Motor neuron (in vitro differentiated cells): ENCODE measurements around the gene ARHGAP19. TPM values are rescaled to one million over a fixed set of nuclear protein-coding genes. Genes with fewer than 3 reads are reported as not detected.

Experiments
- ATAC-seq, 8 experiments: fragments of 200-7000 bp; cut with Tn5 transposase; replicated peaks in 6 of 8; 2 replicates each; pipeline ENCODE4 v1.8.0; 2021; ENCODE audit warnings: mild to moderate bottlenecking in 8 of 8, moderate library complexity in 8 of 8
- H3K27ac ChIP-seq, 2 donors: fragments of 250-450 bp; sonication (Bioruptor Pico); 2 replicates each; pipeline ENCODE4 v1.9.0; 2021; ENCODE audit warnings: antibody characterized with exemption in 2 of 2, mild to moderate bottlenecking in 2 of 2, moderate library complexity in 1 of 2
- H3K4me1 ChIP-seq, 2 donors: fragments of 250-450 bp; sonication (Bioruptor Pico); replicated peaks in 1 of 2; 2 replicates each; pipeline ENCODE4 v1.6.1; 2021; ENCODE audit warnings: antibody characterized with exemption in 2 of 2, mild to moderate bottlenecking in 2 of 2, moderate library complexity in 1 of 2
- H3K4me3 ChIP-seq, 5 donors: fragments of 250-450 bp; sonication (Bioruptor Pico); 2 replicates each; pipeline ENCODE4 v1.9.0; 2021; ENCODE audit warnings: antibody characterized with exemption in 5 of 5, mild to moderate bottlenecking in 5 of 5, moderate library complexity in 4 of 5
- WGBS, 10 experiments: fragments of 450-650 bp; shearing (Covaris generic); methylation state at CpG; one replicate each; pipeline ENCODE4 v1.0.0; 2022; 5-methylcytosine and 5-hydroxymethylcytosine counted together
- in situ Hi-C, 9 experiments: fragments of 400-800 bp; cut with MboI; loops; one replicate each; pipeline ENCODE4 v1.15.0; 2021; ENCODE audit warnings: low sequenced_read_pairs in 9 of 9, low pct_unique_long_range_greater_than_20kb in 2 of 9; ENCODE audit not compliant: unreplicated experiment in 9 of 9
- total RNA-seq, 8 experiments: library from RNA; unstranded; fragments of 300-600 nt; gene quantifications; 2 replicates each; pipeline versions ENCODE4 v1.2.3 to v1.2.4, GENCODE V29; 2022

Gene ARHGAP19
- total RNA-seq, 8 experiments from 2014 or later, result 2.4 to 18.0 (median 11.9) TPM

DNA sequence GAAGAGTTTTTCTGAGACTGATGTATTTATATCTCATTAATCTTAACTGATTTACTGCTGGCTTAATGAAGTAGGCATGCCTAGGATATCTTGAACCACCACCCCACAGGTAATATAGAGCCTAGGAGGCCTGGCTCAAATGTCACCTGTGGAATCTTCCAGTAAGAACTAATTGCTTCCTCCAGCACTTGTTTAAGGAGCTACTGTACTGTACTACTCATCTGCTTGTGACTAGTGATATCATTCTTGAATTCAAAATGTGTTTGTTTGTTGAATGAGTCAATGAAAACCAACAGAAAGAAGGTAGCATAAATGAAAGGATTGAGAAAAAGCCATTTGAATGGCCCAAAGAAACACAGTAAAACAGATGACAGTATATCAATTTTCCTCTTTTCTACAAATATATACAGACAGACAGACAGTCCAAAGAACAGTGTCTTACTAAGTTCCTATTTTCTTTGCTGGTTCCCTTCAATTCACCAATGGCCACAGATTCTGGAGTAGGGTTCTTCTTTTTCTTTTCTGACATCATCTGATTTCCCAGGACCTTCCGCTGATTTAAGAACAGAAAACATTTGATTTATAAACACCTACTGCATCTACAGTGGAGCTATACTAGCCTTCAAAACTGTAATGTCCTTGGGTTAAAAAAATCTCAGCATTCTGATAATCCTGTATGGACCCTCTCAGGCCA is 63.0 kb downstream of the ARHGAP19 start:
- in situ Hi-C loops, result loop anchor here in 2 of 9 experiments (25.0 kb wide), 2 partner anchors 817 to 842 kb away; no protein-coding TSS in a partner anchor
- 80 to 100% (median 100%) methylated on average over 1 of the region's 1 CpG; no CpG with 5 or more reads in 2 of the 10 experiments for WGBS, 10 experiments
- no peaks in the 10 kb centered on the region for H3K4me1 ChIP-seq
- H3K27ac ChIP-seq, result no peak overlapping the region
- no peak overlapping the region for H3K4me3 ChIP-seq
- ATAC-seq, result peak in 1 of 8 experiments; percentile 17

DNA sequence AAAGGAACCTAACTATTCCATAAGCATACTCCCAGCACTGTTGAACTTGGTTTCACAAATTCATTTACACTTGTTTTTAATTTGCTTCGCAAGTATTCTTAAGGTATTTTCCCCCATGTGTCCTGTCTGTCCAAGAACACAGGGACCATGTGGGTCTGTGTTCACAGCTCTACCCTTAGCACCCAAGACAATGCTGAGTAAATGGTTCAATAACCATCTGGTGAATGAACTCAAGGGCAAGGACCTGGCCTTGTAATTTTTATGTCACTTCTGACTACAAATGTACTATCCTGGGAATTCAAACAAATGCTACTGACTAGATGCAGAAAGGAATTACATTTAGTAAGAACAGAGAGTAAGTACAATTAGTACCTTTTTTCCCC is 63.7 kb downstream of the ARHGAP19 start:
- no peak overlapping the region for H3K27ac ChIP-seq
- in situ Hi-C loops, result loop anchor here in 2 of 9 experiments (25.0 kb wide), 2 partner anchors 816 to 841 kb away; no protein-coding TSS in a partner anchor
- 88 to 100% (median 100%) methylated on average over 1 of the region's 1 CpG; no CpG with 5 or more reads in 2 of the 10 experiments for WGBS, 10 experiments
- H3K4me3 ChIP-seq, result no peak overlapping the region
- H3K4me1 ChIP-seq, result no peaks in the 10 kb centered on the region
- no peak for ATAC-seq

DNA sequence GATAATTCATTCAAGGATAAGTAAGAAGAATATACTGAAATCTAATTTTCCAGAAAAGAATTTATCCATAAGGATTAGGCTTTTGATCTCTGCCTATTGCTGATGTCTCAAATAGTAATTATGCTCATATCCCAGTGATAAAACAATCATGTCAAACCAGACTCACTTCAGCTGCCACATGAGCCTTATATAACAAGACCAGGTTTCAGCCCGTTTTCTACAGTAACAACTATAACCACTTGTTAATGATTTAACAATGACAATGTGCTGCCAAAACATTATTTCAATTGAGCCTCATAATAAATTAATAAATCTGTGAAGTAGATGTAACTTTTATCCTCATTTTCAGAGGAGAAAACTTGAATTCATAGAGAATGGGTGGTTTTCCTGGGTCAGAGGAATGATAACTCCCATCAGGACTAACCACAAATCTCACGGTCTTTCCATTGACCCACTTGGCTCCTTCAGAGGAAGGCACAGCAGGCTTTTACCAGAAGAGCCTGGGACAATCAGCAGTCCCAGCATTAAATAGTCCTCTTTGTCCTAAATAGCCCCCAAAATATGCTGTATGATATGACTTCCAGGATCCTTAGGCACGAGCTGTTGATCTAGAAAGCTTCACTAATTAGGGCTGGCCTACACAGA is 64.2 kb downstream of the ARHGAP19 start:
- H3K4me1 ChIP-seq, result peaks cover 0 to under 1% of the 10 kb centered on the region in 2 donors
- 44 to 100% (median 88%) methylated on average over 1 to 3 of the region's 3 CpGs; no CpG with 5 or more reads in 1 of the 10 experiments for WGBS, 10 experiments
- in situ Hi-C loops, result loop anchor here in 2 of 9 experiments (25.0 kb wide), 2 partner anchors 816 to 841 kb away; no protein-coding TSS in a partner anchor
- H3K27ac ChIP-seq, result no peak overlapping the region
- ATAC-seq, result no peak
- no peak overlapping the region for H3K4me3 ChIP-seq

DNA sequence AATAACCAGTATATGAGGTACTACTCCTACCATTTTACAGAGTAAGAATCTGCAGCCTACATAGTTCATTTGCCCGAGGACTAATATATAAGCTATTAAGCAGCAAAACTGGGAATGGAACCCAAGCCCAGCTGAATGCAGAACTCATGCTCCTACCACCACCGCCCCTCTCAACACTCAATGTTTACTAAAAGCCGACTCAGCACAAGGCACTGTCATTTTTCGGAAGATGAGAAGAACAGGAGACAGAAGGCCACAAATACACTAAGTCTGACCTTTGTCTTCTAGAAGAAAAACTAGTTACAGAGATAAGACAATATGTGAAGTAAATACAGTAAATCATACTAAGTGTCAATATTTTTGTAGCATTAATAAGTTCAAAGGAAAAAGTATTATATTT is 66.0 kb downstream of the ARHGAP19 start:
- in situ Hi-C loops, result loop anchor here in 2 of 9 experiments (25.0 kb wide), 2 partner anchors 814 to 839 kb away; no protein-coding TSS in a partner anchor
- H3K4me1 ChIP-seq, result peaks cover 13% of the 10 kb centered on the region in 2 donors
- WGBS, 10 experiments, result 71 to 100% (median 83%) methylated on average over 1 to 4 of the region's 4 CpGs; no CpG with 5 or more reads in 3 of the 10 experiments
- no peak for ATAC-seq
- H3K27ac ChIP-seq, result no peak overlapping the region
- H3K4me3 ChIP-seq, result no peak overlapping the region

DNA sequence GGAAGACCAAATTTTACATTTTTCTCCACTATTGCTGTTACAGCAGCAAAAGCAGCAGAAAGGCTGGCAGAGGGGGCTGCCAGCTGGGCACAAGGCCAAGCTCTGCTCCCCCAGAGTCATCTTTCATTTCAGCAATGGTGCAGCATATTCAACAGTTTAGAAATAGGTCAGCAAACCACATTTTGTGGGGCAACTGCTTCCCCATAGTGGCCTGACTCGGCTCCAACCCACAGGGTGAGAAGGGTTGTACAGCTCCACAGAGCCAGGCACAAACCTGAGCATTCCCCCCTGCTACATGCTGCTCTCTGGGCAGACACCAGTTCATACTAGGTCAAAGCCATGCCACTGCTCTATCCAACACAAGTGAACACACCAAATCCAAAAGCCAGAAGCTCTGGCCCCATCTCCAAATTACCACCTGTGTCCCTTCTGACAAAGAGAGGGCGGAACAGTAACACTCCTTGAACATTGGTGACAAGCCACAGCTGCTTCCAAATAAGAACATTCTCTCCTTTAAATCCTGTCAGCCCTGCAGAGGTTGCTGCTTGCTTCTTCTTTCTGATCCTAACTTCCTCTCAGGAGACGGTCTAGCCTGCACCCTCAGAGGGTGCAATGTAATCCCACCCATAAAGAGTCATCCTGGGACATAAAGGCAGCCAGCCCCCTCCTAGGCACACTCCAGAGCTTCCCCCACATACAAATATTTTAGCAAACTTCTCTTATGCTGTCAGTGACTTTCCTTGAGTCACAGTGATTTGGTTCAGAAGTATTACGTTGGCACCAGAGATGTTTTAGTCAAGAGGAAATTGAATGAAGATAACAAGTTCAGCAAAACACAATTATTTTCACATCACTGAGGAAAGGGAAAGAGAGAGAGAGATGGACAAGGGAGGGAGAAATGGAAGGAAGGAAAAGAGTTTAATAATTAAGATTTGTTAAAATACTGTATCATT is 67.7 kb downstream of the ARHGAP19 start:
- no peak for ATAC-seq
- in situ Hi-C loops, result loop anchor here in 5 of 9 experiments (25.0 kb wide), 3 partner anchors 162 to 837 kb away; no protein-coding TSS in a partner anchor
- Histone ChIP-seq H3K4me3 (no peak overlapping the region), H3K4me1 (peaks cover 13% of the 10 kb centered on the region in 2 donors), H3K27ac (no peak overlapping the region)
- WGBS, 10 experiments, result 36 to 100% (median 93%) methylated on average over 1 to 3 of the region's 4 CpGs; no CpG with 5 or more reads in 3 of the 10 experiments

DNA sequence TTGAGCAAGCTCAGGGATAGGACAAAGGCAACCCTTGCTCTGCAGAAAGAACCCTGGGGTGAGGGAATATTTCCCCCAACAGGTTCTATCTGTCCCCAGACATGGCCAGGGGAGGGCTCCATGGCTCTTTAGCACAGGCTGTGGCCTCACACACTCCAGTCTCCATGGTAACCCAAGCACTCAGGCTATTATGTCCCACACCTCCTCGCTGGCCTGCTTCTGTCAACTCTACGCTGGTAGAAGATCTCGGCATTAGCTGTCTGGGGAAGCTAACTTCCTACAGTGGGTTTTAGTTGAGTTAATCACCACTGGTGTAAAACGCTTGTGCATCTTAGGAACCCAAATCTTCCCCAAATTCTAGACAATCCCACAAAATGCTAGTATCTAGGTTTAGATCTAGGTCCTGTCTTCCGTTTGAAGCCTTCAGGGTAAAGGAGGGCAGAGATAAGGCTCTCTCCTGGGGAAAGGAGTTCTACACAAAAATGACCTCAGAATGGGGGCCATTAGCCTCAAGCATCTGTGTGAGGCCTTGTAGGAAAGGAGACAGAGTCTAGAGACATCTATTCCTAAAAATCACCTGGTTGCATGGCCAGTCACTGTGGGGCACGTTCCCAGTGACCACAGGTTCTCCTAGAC is 70.0 kb downstream of the ARHGAP19 start:
- no peak overlapping the region for H3K4me3 ChIP-seq
- 23 to 100% (median 97%) methylated on average over 1 to 5 of the region's 6 CpGs; no CpG with 5 or more reads in 2 of the 10 experiments for WGBS, 10 experiments
- ATAC-seq, result peak in 5 of 8 experiments; percentile 99 to 100 (median 99)

DNA sequence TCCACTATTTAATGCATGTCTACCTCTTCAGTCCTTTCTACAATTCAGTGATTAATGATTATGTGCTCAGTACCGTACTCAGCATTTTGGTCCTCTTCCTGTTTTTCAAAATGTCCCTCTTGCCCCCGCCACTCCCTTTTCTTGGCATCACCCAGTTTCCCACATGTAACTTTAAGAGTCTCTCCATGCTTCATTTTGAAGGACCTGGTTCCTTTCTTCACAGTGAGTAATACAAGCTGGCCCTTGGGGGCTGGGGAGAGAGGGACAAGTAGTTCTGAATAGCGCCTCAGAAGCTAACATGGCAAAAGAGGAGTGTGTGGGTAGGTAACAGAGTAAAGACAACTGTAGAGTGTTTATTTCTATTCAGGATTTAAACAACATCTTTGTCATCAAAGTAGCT is 72.1 kb downstream of the ARHGAP19 start:
- H3K4me3 ChIP-seq, result no peak overlapping the region
- H3K4me1 ChIP-seq, result peaks cover 13% of the 10 kb centered on the region in 2 donors
- in situ Hi-C loops, result loop anchor here in 3 of 9 experiments (25.0 kb wide), 3 partner anchors 158 to 833 kb away; no protein-coding TSS in a partner anchor
- ATAC-seq, result no peak
- WGBS, 10 experiments, result 88 to 100% (median 100%) methylated on average over 1 to 3 of the region's 3 CpGs; no CpG with 5 or more reads in 2 of the 10 experiments
- H3K27ac ChIP-seq, result no peak overlapping the region

More for the DNA sequence above, 70.0 kb downstream of the ARHGAP19 start:
- in situ Hi-C loops, result loop anchor here in 3 of 9 experiments (25.0 kb wide), 3 partner anchors 160 to 835 kb away; no protein-coding TSS in a partner anchor
- no peak overlapping the region for H3K27ac ChIP-seq
- H3K4me1 ChIP-seq, result peaks cover 13% of the 10 kb centered on the region in 2 donors

DNA sequence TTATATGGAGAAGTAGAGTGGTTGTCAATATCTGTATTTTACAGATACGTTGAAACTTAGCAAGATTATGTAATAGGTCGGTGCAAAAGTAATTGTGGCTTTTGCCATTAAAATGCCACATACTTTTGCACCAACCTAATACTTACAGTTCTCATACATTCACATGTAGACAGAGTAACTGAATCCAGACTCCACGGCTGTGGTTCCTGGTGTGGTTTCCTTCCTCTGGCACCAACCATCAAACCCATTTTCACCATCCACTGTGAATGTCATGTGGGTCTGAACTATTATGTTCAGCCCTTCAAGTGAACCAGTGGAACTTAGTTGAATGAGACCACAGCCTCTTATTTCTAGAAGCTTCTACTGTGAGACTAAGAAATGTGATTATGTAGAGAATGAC is 75.1 kb downstream of the ARHGAP19 start:
- no peak for ATAC-seq
- Histone ChIP-seq H3K4me3 (no peak overlapping the region), H3K4me1 (peaks cover 3 to 4% of the 10 kb centered on the region in 2 donors), H3K27ac (no peak overlapping the region)
- in situ Hi-C loops, result loop anchor here in 4 of 9 experiments (10.0 to 25.0 kb wide), 4 partner anchors 142 to 830 kb away; no protein-coding TSS in a partner anchor
- 11 to 100% (median 73%) methylated on average over 1 to 3 of the region's 3 CpGs; no CpG with 5 or more reads in 2 of the 10 experiments for WGBS, 10 experiments

DNA sequence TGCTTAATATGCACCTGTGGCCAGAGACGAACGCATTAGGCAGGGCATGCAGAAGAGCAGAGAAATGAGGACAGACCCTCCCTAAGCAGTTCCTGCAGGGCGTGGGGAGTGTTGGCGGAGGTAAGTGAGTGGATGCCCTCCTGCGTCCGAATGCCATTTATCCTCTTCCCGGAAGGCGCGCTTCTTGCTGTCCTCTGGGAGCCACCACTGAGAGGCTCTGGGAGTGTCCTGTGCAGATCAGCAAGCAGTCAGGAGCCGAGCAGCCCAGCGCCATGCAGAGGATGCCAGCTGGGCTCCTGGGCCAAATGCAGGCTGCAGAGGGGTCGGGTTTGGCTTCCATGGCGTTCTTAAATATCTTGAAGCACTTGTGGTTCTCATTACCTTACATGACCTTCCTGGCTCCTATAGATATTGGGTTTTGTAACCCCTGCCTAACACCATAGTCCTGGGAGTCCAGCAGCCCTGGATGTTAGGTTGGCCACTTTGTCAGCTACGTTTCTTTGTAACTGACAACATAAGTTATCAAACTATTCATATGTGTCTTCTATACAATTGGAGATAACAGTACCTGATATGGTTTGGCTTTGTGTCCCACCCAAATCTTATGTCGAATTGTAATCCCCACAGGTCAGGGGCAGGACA is 76.7 kb downstream of the ARHGAP19 start:
- Histone ChIP-seq H3K4me3 (no peak overlapping the region), H3K27ac (no peak overlapping the region), H3K4me1 (no peaks in the 10 kb centered on the region)
- in situ Hi-C loops, result loop anchor here in 4 of 9 experiments (10.0 to 25.0 kb wide), 4 partner anchors 141 to 828 kb away; no protein-coding TSS in a partner anchor
- 69 to 100% (median 88%) methylated on average over 1 to 11 of the region's 15 CpGs; no CpG with 5 or more reads in 1 of the 10 experiments for WGBS, 10 experiments
- ATAC-seq, result no peak

DNA sequence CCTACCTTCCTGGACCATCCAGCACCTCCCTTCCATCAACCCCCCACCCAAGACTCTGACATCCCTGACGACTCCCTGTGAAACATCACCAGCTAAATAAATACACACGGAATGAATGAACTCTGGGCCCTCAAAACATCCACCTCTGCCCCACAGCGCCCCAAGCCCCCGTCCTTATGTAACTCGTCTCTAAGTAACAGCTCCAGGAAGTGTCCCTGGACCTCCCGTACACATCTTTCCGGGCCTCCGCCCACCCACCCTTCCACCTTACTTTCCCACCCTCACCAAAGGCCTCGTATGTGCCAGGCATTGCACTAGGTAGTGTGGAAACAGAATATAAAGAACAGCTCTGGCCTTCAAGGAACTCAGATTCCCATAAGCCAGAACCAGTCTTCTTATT is 79.0 kb downstream of the ARHGAP19 start:
- ATAC-seq, result no peak
- in situ Hi-C loops, result loop anchor here in 4 of 9 experiments (10.0 to 25.0 kb wide), 4 partner anchors 139 to 826 kb away; no protein-coding TSS in a partner anchor

DNA sequence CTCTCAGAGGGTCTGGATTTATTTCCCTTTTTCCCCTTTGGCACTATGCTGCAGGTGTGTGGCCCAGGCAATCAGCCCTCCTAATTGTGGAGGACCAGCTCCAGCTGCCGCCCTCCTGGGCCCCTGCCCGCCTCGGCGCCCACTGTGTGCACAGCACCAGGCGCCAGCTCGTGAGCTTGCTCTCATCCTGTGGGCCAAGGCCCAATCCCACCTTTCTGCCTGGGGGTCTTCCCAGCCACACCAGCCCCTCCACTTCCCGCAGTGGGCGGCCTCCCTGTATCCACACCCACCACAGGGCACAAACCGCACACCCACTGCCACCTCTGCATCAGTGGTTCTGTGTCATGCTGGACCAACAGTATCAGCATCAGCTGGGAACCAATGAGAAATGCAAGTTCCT is 81.2 kb downstream of the ARHGAP19 start:
- Histone ChIP-seq H3K4me1 (peaks cover 0 to 2% of the 10 kb centered on the region in 2 donors), H3K27ac (no peak overlapping the region), H3K4me3 (no peak overlapping the region)
- ATAC-seq, result no peak
- WGBS, 10 experiments, result 71 to 100% (median 90%) methylated on average over 1 to 7 of the region's 9 CpGs; no CpG with 5 or more reads in 4 of the 10 experiments
- in situ Hi-C loops, result loop anchor here in 4 of 9 experiments (10.0 to 25.0 kb wide), 4 partner anchors 136 to 824 kb away; no protein-coding TSS in a partner anchor

More for the DNA sequence above, 79.0 kb downstream of the ARHGAP19 start:
- 0 to 80% (median 40%) methylated on average over 1 to 3 of the region's 9 CpGs; no CpG with 5 or more reads in 7 of the 10 experiments for WGBS, 10 experiments
- Histone ChIP-seq H3K27ac (no peak overlapping the region), H3K4me1 (peaks cover 0 to 2% of the 10 kb centered on the region in 2 donors), H3K4me3 (no peak overlapping the region)
